PFSK-1 (cell line): ENCODE results near the gene EEF2.

Experiments used
- FOXP2 ChIP-seq: optimal IDR thresholded peaks from 2 replicates; pipeline ENCODE3; 2011; ENCODE audit warnings: borderline replicate concordance, control low read depth, inconsistent platforms; ENCODE audit not compliant: insufficient read depth; ENCODE audit errors: extremely low read length, extremely low read depth
- POLR2AphosphoS5 ChIP-seq: IDR thresholded peaks from 2 replicates; pipeline ENCODE4 v1.6.1; 2012; ENCODE audit warnings: low read depth, mild to moderate bottlenecking, control low read depth, low read length, moderate library complexity
- SIN3A ChIP-seq: IDR thresholded peaks from 2 replicates; pipeline ENCODE4 v1.6.1; 2012; ENCODE audit warnings: mild to moderate bottlenecking, low read length, moderate library complexity, borderline replicate concordance; ENCODE audit not compliant: insufficient read depth
- TAF1 ChIP-seq: IDR thresholded peaks from 2 replicates; pipeline ENCODE4 v1.6.1; 2012; ENCODE audit warnings: low read length, control low read depth, borderline replicate concordance; ENCODE audit not compliant: insufficient read depth
- TF ChIP-seq, protein P1 (sequence below), 2 experiments: IDR thresholded peaks; 2 replicates each; pipeline versions ENCODE4 v1.6.1 to v1.8.0; 2011 to 2012; ENCODE audit warnings: low read depth in 2 of 2, low read length in 2 of 2, control low read depth in 1 of 2, inconsistent platforms in 1 of 2, mild to moderate bottlenecking in 1 of 2, moderate library complexity in 1 of 2; ENCODE audit not compliant: insufficient read depth in 1 of 2

EEF2 gene

DNA sequence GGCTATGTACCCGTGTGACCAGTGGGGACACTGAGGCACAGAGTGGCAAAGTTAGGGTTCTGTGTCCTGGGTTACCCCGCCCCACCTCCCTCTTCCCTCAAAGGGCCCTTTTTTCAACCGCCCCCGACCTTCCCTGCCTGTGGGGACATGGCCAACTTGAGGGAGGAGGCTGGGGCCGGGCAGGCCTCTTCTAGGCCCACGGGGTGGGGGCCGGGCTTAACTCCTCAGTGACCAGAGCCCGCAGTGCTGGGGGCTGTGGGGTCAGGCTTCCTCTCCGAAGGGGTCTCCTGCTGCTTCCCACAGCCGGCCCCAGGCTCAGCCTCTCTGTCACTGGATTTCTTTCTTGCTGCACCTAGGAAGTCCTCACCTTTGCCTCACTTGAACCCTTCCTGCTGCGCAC, 46.2 kb upstream of the EEF2 start:
- TF ChIP-seq TAF1 (no peak), POLR2AphosphoS5 (no peak), FOXP2 (no peak), SIN3A (no peak)
- TF ChIP-seq, protein P1, sequence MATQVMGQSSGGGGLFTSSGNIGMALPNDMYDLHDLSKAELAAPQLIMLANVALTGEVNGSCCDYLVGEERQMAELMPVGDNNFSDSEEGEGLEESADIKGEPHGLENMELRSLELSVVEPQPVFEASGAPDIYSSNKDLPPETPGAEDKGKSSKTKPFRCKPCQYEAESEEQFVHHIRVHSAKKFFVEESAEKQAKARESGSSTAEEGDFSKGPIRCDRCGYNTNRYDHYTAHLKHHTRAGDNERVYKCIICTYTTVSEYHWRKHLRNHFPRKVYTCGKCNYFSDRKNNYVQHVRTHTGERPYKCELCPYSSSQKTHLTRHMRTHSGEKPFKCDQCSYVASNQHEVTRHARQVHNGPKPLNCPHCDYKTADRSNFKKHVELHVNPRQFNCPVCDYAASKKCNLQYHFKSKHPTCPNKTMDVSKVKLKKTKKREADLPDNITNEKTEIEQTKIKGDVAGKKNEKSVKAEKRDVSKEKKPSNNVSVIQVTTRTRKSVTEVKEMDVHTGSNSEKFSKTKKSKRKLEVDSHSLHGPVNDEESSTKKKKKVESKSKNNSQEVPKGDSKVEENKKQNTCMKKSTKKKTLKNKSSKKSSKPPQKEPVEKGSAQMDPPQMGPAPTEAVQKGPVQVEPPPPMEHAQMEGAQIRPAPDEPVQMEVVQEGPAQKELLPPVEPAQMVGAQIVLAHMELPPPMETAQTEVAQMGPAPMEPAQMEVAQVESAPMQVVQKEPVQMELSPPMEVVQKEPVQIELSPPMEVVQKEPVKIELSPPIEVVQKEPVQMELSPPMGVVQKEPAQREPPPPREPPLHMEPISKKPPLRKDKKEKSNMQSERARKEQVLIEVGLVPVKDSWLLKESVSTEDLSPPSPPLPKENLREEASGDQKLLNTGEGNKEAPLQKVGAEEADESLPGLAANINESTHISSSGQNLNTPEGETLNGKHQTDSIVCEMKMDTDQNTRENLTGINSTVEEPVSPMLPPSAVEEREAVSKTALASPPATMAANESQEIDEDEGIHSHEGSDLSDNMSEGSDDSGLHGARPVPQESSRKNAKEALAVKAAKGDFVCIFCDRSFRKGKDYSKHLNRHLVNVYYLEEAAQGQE (IDR thresholded peaks at IDR 0.05; ENCODE audit: insufficient read depth in 1 of 2, low read depth in 2 of 2, low read length in 2 of 2) = no peak

DNA sequence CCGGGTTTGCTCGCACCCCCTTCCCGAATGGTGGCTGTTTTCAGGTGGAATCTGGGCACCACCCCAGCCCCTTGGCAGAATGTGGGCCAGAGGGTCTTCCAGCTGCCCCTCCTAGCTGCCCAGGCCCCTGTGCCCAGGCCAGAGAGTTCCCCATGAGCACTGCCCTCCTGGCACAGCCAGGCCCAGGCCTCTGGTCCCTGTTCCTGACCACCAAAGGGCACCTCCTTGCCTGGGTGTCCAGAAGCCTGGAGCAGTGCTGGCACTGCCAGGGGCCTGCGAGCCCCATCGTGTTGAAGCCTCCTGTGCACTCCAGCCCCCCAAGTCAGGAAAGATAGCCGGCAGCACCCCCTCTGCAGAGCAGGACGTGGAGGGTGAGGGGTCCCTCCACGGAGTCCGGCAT, 45.7 kb upstream of the EEF2 start:
- TF ChIP-seq SIN3A (no peak), FOXP2 (no peak), POLR2AphosphoS5 (no peak), TAF1 (no peak)
- TF ChIP-seq, protein P1 (IDR thresholded peaks at IDR 0.05; ENCODE audit: insufficient read depth in 1 of 2, low read depth in 2 of 2, low read length in 2 of 2) = no peak

DNA sequence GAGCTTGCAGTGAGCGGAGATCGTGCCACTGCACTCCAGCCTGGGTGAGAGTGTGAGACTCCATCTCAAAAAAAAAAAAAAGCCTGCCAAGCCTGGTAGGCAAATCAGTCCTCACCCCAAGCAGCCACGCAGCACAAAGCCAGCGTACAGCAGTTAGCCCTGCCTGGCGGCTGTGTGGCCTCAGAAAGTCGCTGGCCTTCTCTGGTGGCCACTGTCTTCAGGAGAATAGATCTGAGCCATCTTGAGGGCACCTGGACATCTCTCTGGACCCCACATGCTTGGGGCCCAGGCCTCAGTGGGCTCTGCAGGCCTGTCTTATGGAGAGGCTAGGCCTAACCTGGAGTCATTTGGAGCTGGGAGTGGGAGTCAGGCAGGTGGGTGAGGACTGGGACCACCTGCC, 45.3 kb upstream of the EEF2 start:
- TF ChIP-seq, protein P1 (IDR thresholded peaks at IDR 0.05; ENCODE audit: insufficient read depth in 1 of 2, low read depth in 2 of 2, low read length in 2 of 2) = no peak
- TF ChIP-seq POLR2AphosphoS5 = no peak
- TF ChIP-seq TAF1 = no peak
- no peak for TF ChIP-seq SIN3A
- no peak for TF ChIP-seq FOXP2

DNA sequence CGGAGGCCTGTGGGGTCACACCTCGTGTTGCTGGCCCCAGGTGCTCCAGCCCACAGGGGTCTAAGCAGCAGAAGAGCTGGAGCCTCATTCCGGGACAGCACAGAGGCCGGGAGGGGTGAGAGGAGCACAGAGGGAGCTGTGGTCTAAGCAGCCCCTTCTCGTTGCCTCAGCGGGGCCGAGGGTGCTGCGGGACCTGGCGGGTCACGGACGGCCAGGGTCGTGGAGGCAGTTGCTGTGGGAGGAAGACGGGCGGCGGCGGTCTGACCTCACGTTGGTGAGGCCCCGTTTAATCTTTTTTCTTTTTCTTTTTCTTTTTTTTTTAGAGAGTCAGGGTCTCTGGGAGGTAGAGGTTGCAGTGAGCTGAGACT, 44.0 kb upstream of the EEF2 start:
- TF ChIP-seq TAF1 (no peak), SIN3A (no peak), POLR2AphosphoS5 (no peak), FOXP2 (no peak)
- TF ChIP-seq, protein P1 (IDR thresholded peaks at IDR 0.05; ENCODE audit: insufficient read depth in 1 of 2, low read depth in 2 of 2, low read length in 2 of 2) = no peak

DNA sequence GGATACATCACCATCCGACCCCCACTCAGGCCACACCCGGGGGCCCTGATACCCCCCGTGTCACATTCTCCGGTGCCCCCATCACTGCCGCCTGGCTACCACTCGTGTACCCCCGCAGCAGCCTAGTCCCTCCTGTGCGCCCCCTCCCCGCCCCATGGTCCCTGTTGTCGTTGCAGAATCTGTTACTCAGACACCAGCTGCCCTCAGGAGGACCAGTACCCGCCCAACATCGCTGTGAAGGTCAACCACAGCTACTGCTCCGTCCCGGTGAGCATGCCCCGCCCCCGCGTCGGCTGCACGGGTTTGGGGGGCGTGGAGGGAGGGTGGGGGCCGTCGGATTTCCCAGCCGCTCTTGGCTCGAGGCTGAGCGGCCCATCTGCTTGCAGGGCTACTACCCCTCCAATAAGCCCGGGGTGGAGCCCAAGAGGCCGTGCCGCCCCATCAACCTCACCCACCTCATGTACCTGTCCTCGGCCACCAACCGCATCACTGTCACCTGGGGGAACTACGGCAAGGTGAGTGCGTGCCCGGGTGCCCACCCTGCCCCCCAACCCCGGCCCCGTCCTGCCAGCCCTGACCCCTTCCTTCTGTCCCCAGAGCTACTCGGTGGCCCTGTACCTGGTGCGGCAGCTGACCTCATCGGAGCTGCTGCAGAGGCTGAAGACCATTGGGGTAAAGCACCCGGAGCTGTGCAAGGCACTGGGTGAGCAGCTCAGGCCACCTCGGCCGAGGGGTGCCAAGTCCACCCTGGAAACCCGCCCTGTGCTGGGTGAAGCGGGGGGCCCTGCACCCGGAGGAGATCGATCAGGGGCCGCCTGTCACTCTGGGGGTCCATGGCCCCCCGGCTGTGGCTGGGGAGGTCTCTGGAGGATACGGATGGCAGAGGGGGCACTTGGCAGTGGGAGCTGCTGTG, 43.3 kb upstream of the EEF2 start:
- no peak for TF ChIP-seq FOXP2
- no peak for TF ChIP-seq POLR2AphosphoS5
- no peak for TF ChIP-seq TAF1
- TF ChIP-seq SIN3A = no peak
- TF ChIP-seq, protein P1 (IDR thresholded peaks at IDR 0.05; ENCODE audit: insufficient read depth in 1 of 2, low read depth in 2 of 2, low read length in 2 of 2) = no peak
